ENCODE measurements around the gene TMEM158.

TMEM158 gene

DNA sequence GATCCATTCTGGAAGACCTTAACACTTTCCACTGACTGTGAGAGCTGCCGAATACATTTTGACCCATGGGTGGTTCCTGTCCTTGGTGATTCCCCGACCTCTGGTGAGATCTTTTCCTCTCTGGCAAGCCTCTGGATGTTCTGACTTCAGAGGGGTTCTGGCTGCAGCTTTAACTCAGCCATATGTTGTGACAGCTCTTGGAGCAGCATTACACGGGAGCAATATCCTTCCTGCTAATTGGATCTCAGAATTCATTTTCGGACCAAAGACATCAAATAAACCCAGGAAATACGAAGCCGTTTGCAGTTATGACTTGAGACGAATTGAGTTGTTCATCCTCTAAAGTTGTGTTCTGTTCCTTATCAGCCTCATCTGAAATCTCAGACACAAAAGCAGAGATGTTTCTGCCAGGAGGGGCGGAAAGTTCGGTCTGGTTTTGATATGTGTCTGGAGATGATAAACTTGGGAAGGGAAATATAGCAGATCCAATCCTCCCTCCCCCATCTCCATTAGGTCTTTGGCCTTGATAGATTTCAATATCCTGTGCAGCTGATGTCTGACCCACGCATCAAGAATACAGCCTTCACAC is 10.0 kb downstream of the TMEM158 start:
- H3K9me3 ChIP-seq (ENCODE audit: control insufficient read depth, low read length): no peaks in the 10 kb centered on the region
- 90 to 93% methylated on average over 7 of the region's 10 CpGs for WGBS, 2 experiments (ENCODE audit: insufficient coverage in 2 of 2)
- no peak overlapping the region for H3K4me3 ChIP-seq (ENCODE audit: extremely low read depth, insufficient read depth, low read length, poor library complexity, severe bottlenecking)
- H3K36me3 ChIP-seq (ENCODE audit: control insufficient read depth, insufficient read depth, low read length): no peaks in the 10 kb centered on the region
- peaks cover 38% of the 10 kb centered on the region for H3K4me1 ChIP-seq (ENCODE audit: control insufficient read depth, insufficient read depth, low read length, poor library complexity, severe bottlenecking)
- no peak overlapping the region for H3K27ac ChIP-seq (ENCODE audit: low read depth, low read length, severe bottlenecking)

GRCh38 chr3:45215466-45215865 is 10.6 kb downstream of the TMEM158 start:
- no peaks in the 10 kb centered on the region for H3K36me3 ChIP-seq (ENCODE audit: control insufficient read depth, insufficient read depth, low read length)
- no peaks in the 10 kb centered on the region for H3K9me3 ChIP-seq (ENCODE audit: control insufficient read depth, low read length)
- no peak overlapping the region for H3K4me3 ChIP-seq (ENCODE audit: extremely low read depth, insufficient read depth, low read length, poor library complexity, severe bottlenecking)
- H3K4me1 ChIP-seq (ENCODE audit: control insufficient read depth, insufficient read depth, low read length, poor library complexity, severe bottlenecking): peaks cover 44% of the 10 kb centered on the region
- no peak overlapping the region for H3K27ac ChIP-seq (ENCODE audit: low read depth, low read length, severe bottlenecking)
- WGBS, 2 experiments (ENCODE audit: insufficient coverage in 2 of 2): 75 to 96% methylated on average over 2 to 3 of the region's 4 CpGs

DNA sequence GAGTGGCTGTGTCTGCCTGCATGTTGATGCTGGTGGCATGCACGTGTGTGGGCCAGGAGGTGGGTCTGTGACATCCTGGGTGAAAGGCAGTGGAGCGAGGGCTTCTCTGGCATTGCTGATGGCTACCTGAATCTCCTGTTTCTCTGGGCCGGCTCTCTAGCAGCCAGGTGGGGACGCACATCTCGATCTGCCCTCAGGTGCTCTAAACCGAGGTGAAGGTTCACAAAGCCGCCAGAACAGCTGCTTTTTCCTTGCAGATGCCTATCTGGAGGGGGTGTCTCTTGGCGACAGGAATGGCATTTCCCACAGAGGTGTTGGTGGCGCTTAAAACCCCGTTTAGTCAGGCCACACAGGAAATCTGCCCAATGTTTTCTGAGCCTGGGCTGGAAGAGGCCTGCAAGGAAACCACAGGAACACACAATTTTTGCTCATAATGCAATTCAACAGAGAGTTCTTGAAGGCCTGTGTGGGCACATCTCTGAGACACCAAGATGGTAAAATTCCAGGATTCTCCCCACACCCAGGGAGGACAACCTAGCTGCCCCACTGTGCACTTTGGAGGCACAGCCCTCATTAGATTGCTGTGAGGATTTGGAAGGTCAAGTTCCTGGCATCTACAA is 11.9 kb downstream of the TMEM158 start:
- Histone ChIP-seq H3K4me3 (ENCODE audit: extremely low read depth, insufficient read depth, low read length, poor library complexity, severe bottlenecking) (no peak overlapping the region), H3K27ac (ENCODE audit: low read depth, low read length, severe bottlenecking) (no peak overlapping the region), H3K9me3 (ENCODE audit: control insufficient read depth, low read length) (no peaks in the 10 kb centered on the region), H3K36me3 (ENCODE audit: control insufficient read depth, insufficient read depth, low read length) (no peaks in the 10 kb centered on the region), H3K4me1 (ENCODE audit: control insufficient read depth, insufficient read depth, low read length, poor library complexity, severe bottlenecking) (peaks cover 44% of the 10 kb centered on the region)
- 82% methylated on average over 10 of the region's 10 CpGs for WGBS, 2 experiments (ENCODE audit: insufficient coverage in 2 of 2)

- Histone ChIP-seq H3K27ac (ENCODE audit: low read depth, low read length, severe bottlenecking) (no peak overlapping the region), H3K9me3 (ENCODE audit: control insufficient read depth, low read length) (no peaks in the 10 kb centered on the region), H3K36me3 (ENCODE audit: control insufficient read depth, insufficient read depth, low read length) (no peaks in the 10 kb centered on the region), H3K4me3 (ENCODE audit: extremely low read depth, insufficient read depth, low read length, poor library complexity, severe bottlenecking) (no peak overlapping the region), H3K4me1 (ENCODE audit: control insufficient read depth, insufficient read depth, low read length, poor library complexity, severe bottlenecking) (peaks cover 36% of the 10 kb centered on the region)
- WGBS, 2 experiments (ENCODE audit: insufficient coverage in 2 of 2): 88 to 98% methylated on average over 6 to 7 of the region's 10 CpGs
Measured at GRCh38 chr3:45212095-45212468, 14.0 kb downstream of the TMEM158 start.

DNA sequence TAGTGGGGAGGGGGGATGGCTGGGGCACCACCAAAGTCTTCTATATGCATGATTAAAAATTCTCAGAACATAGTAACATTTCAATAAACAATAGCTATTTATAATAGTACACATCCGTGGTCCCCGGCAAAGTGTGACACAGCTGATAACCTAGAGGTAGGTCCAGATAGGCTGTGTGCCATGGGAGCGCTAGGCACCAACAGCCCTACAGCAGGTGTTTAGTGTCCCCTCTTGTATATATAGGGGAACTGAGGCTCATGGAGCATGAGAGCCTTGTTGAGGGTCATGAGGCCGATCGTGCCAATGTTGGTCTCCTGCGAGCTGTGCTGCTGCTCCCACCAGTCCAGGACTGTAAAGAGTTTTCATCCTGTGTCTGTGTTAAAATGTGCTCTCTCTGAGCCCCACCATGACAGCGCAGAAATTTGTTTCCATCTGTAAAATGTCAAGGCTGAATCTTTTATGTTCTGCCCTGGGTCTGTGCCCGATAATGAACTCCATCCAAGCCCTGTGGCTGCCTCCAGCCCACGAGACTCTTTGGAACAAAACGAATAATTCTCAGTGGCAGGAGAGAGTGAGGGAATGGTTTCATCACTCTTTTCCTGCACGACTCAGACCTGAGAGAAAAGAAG is 14.5 kb downstream of the TMEM158 start:
- no peaks in the 10 kb centered on the region for H3K36me3 ChIP-seq (ENCODE audit: control insufficient read depth, insufficient read depth, low read length)
- peaks cover 37% of the 10 kb centered on the region for H3K4me1 ChIP-seq (ENCODE audit: control insufficient read depth, insufficient read depth, low read length, poor library complexity, severe bottlenecking)
- 89 to 90% methylated on average over 8 to 10 of the region's 11 CpGs for WGBS, 2 experiments (ENCODE audit: insufficient coverage in 2 of 2)
- no peaks in the 10 kb centered on the region for H3K9me3 ChIP-seq (ENCODE audit: control insufficient read depth, low read length)
- no peak overlapping the region for H3K27ac ChIP-seq (ENCODE audit: low read depth, low read length, severe bottlenecking)
- H3K4me3 ChIP-seq (ENCODE audit: extremely low read depth, insufficient read depth, low read length, poor library complexity, severe bottlenecking): no peak overlapping the region

- H3K9me3 ChIP-seq (ENCODE audit: control insufficient read depth, low read length): no peaks in the 10 kb centered on the region
- 44 to 49% methylated on average over 9 to 11 of the region's 14 CpGs for WGBS, 2 experiments (ENCODE audit: insufficient coverage in 2 of 2)
Measured at GRCh38 chr3:45210308-45211041, 15.6 kb downstream of the TMEM158 start.

GRCh38 chr3:45209526-45209925 is 16.6 kb downstream of the TMEM158 start:
- WGBS, 2 experiments (ENCODE audit: insufficient coverage in 2 of 2): 100% methylated on average over 2 of the region's 3 CpGs; no CpG with 5 or more reads in 1 of the 2 experiments
- Histone ChIP-seq H3K4me3 (ENCODE audit: extremely low read depth, insufficient read depth, low read length, poor library complexity, severe bottlenecking) (no peak overlapping the region), H3K9me3 (ENCODE audit: control insufficient read depth, low read length) (no peaks in the 10 kb centered on the region), H3K4me1 (ENCODE audit: control insufficient read depth, insufficient read depth, low read length, poor library complexity, severe bottlenecking) (peaks cover 37% of the 10 kb centered on the region), H3K27ac (ENCODE audit: low read depth, low read length, severe bottlenecking) (no peak overlapping the region), H3K36me3 (ENCODE audit: control insufficient read depth, insufficient read depth, low read length) (no peaks in the 10 kb centered on the region)

More at GRCh38 chr3:45210308-45211041, 15.6 kb downstream of the TMEM158 start:
- Histone ChIP-seq H3K27ac (ENCODE audit: low read depth, low read length, severe bottlenecking) (no peak overlapping the region), H3K4me1 (ENCODE audit: control insufficient read depth, insufficient read depth, low read length, poor library complexity, severe bottlenecking) (peaks cover 27% of the 10 kb centered on the region), H3K4me3 (ENCODE audit: extremely low read depth, insufficient read depth, low read length, poor library complexity, severe bottlenecking) (no peak overlapping the region), H3K36me3 (ENCODE audit: control insufficient read depth, insufficient read depth, low read length) (no peaks in the 10 kb centered on the region)

- Histone ChIP-seq H3K9me3 (ENCODE audit: control insufficient read depth, low read length) (no peaks in the 10 kb centered on the region), H3K27ac (ENCODE audit: low read depth, low read length, severe bottlenecking) (no peak overlapping the region), H3K36me3 (ENCODE audit: control insufficient read depth, insufficient read depth, low read length) (no peaks in the 10 kb centered on the region), H3K4me3 (ENCODE audit: extremely low read depth, insufficient read depth, low read length, poor library complexity, severe bottlenecking) (no peak overlapping the region), H3K4me1 (ENCODE audit: control insufficient read depth, insufficient read depth, low read length, poor library complexity, severe bottlenecking) (peaks cover 37% of the 10 kb centered on the region)
- WGBS, 2 experiments (ENCODE audit: insufficient coverage in 2 of 2): no CpG with 5 or more reads among the region's 2 CpGs
Measured at GRCh38 chr3:45208586-45208985, 17.5 kb downstream of the TMEM158 start.

DNA sequence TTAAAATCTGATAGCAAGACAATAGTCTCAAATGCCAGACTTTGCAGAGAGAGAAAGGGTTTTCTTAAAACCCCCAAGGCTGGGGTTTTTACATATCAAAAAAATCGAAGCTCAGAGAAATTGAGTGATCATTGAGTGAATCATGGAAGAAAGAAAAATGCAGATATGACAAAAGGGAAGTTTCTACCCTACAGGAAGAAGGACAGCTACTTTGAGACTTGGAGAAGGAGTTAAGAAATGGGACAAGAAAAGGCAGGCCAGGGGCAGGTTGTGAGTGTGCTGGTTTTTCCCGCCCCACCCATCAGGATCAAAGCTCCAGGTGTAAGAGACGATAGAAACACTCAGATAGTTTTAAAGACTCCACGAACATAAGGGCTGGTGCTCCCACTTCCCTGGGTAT is 18.6 kb downstream of the TMEM158 start:
- 83 to 90% methylated on average over 4 of the region's 4 CpGs for WGBS, 2 experiments (ENCODE audit: insufficient coverage in 2 of 2)
- H3K36me3 ChIP-seq (ENCODE audit: control insufficient read depth, insufficient read depth, low read length): no peaks in the 10 kb centered on the region
- no peaks in the 10 kb centered on the region for H3K9me3 ChIP-seq (ENCODE audit: control insufficient read depth, low read length)
- no peak overlapping the region for H3K4me3 ChIP-seq (ENCODE audit: extremely low read depth, insufficient read depth, low read length, poor library complexity, severe bottlenecking)
- H3K27ac ChIP-seq (ENCODE audit: low read depth, low read length, severe bottlenecking): no peak overlapping the region
- peaks cover 37% of the 10 kb centered on the region for H3K4me1 ChIP-seq (ENCODE audit: control insufficient read depth, insufficient read depth, low read length, poor library complexity, severe bottlenecking)

DNA sequence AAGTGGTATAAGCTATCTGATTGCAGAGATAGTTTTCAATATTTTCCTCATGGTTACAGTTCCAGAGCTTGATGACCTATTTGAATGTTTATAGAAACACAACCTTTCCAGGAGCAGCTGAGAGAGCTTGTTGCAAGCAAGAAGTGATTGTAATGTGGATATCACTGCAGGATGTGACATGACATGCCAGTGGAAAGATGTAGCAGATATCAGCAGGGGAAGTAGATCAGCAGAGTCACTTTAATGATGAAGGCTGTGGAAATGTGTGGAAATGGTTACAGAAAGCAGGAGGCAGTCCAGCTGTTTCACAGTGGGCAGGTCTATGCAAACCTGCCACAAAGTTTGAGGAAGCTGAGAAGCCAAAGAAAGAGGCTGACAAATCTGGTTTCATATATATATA is 21.0 kb downstream of the TMEM158 start:
- Histone ChIP-seq H3K4me1 (ENCODE audit: control insufficient read depth, insufficient read depth, low read length, poor library complexity, severe bottlenecking) (peaks cover 25% of the 10 kb centered on the region), H3K9me3 (ENCODE audit: control insufficient read depth, low read length) (no peaks in the 10 kb centered on the region), H3K27ac (ENCODE audit: low read depth, low read length, severe bottlenecking) (no peak overlapping the region), H3K4me3 (ENCODE audit: extremely low read depth, insufficient read depth, low read length, poor library complexity, severe bottlenecking) (no peak overlapping the region), H3K36me3 (ENCODE audit: control insufficient read depth, insufficient read depth, low read length) (no peaks in the 10 kb centered on the region)

All from mesodermal cell (in vitro differentiated cells).